ENCODE results near the gene ADSL. TPM values are rescaled to one million over a fixed set of nuclear protein-coding genes. Genes with fewer than 3 reads are reported as not detected.
A peak's percentile ranks its signal among the peaks of the same experiment; 100 is the strongest.

Gene ADSL
- total RNA-seq, 6 experiments from 2014 or later = 15.1 to 47.6 (median 24.9) TPM

- DNase-seq = no peak
- no peak overlapping the region for H3K4me3 ChIP-seq
Observed at GRCh38 chr22:40420341-40421081, 74.2 kb downstream of the ADSL start.

DNA sequence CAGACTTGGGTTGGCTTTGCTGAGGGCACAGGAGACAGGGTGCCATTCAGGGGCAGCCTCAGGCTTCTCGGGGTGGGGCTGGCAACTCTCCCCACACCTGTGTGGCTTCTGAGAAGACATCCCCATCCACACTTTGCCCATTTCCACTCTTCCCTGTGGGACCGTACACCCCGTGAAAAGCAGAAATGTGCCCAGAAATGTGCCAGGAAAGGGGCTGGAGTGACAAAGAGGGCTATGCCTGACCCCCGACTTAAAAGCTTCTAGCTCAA, 74.7 kb downstream of the ADSL start:
- intact Hi-C loops (cut with DNase I) = no loop called here
- Histone ChIP-seq H3K4me1 (no peaks in the 10 kb centered on the region), H3K27me3 (no peaks in the 10 kb centered on the region), H3K4me3 (no peak overlapping the region), H3K9me3 (no peaks in the 10 kb centered on the region), H3K27ac (no peak overlapping the region), H3K36me3 (peaks cover 0 to 47% (median 17%) of the 10 kb centered on the region in 4 donors)
- no peak for TF ChIP-seq POLR2A (IDR thresholded peaks at IDR 0.05)
- TF ChIP-seq, protein P1, sequence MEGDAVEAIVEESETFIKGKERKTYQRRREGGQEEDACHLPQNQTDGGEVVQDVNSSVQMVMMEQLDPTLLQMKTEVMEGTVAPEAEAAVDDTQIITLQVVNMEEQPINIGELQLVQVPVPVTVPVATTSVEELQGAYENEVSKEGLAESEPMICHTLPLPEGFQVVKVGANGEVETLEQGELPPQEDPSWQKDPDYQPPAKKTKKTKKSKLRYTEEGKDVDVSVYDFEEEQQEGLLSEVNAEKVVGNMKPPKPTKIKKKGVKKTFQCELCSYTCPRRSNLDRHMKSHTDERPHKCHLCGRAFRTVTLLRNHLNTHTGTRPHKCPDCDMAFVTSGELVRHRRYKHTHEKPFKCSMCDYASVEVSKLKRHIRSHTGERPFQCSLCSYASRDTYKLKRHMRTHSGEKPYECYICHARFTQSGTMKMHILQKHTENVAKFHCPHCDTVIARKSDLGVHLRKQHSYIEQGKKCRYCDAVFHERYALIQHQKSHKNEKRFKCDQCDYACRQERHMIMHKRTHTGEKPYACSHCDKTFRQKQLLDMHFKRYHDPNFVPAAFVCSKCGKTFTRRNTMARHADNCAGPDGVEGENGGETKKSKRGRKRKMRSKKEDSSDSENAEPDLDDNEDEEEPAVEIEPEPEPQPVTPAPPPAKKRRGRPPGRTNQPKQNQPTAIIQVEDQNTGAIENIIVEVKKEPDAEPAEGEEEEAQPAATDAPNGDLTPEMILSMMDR (IDR thresholded peaks at IDR 0.05) = no peak
- WGBS (ENCODE audit: insufficient coverage, low coverage, low lambda C conversion rate, missing lambda C conversion rate) = 96% methylated on average over 4 of the region's 4 CpGs
- DNase-seq (no peak), ATAC-seq (no peak)

More at GRCh38 chr22:40420341-40421081, 74.2 kb downstream of the ADSL start:
- no peaks in the 10 kb centered on the region for H3K27me3 ChIP-seq
- no peaks in the 10 kb centered on the region for H3K9me3 ChIP-seq
- WGBS (ENCODE audit: insufficient coverage, low coverage, low lambda C conversion rate, missing lambda C conversion rate) = no CpG with 5 or more reads among the region's 18 CpGs
- H3K36me3 ChIP-seq = peaks cover 0 to 44% (median 17%) of the 10 kb centered on the region in 4 donors
- intact Hi-C loops (cut with DNase I) = no loop called here
- no peak for ATAC-seq
- no peak overlapping the region for H3K27ac ChIP-seq
- TF ChIP-seq, protein P1 (IDR thresholded peaks at IDR 0.05) = no peak
- TF ChIP-seq POLR2A (IDR thresholded peaks at IDR 0.05) = no peak
- H3K4me1 ChIP-seq = no peaks in the 10 kb centered on the region

GRCh38 chr22:40421941-40422340, 75.6 kb downstream of the ADSL start:
- no peaks in the 10 kb centered on the region for H3K27me3 ChIP-seq
- no peaks in the 10 kb centered on the region for H3K9me3 ChIP-seq
- no peaks in the 10 kb centered on the region for H3K4me1 ChIP-seq
- TF ChIP-seq POLR2A (IDR thresholded peaks at IDR 0.05) = no peak
- TF ChIP-seq, protein P1 (IDR thresholded peaks at IDR 0.05) = no peak
- DNase-seq = no peak
- H3K27ac ChIP-seq = no peak overlapping the region
- intact Hi-C loops (cut with DNase I) = no loop called here
- H3K36me3 ChIP-seq = peaks cover 0 to 47% (median 19%) of the 10 kb centered on the region in 4 donors
- WGBS (ENCODE audit: insufficient coverage, low coverage, low lambda C conversion rate, missing lambda C conversion rate) = 83% methylated on average over 1 of the region's 1 CpG
- no peak overlapping the region for H3K4me3 ChIP-seq
- ATAC-seq = no peak

- intact Hi-C loops (cut with DNase I) = no loop called here
- Histone ChIP-seq H3K27me3 (no peaks in the 10 kb centered on the region), H3K4me1 (no peaks in the 10 kb centered on the region), H3K36me3 (peaks cover 0 to 45% (median 19%) of the 10 kb centered on the region in 4 donors), H3K4me3 (no peak overlapping the region), H3K9me3 (no peaks in the 10 kb centered on the region), H3K27ac (no peak overlapping the region)
- TF ChIP-seq, protein P1 (IDR thresholded peaks at IDR 0.05) = no peak
- TF ChIP-seq POLR2A (IDR thresholded peaks at IDR 0.05) = no peak
- ATAC-seq (peak; percentile 15 to 63 (median 27)), DNase-seq (no peak)
- 93% methylated on average over 2 of the region's 9 CpGs for WGBS (ENCODE audit: insufficient coverage, low coverage, low lambda C conversion rate, missing lambda C conversion rate)
Observed at GRCh38 chr22:40422558-40423309, 76.4 kb downstream of the ADSL start.

Data from right lobe of liver (tissue), 6 donors.